Amniotic epithelial cell (primary cell): ENCODE measurements around the gene CROT.

ENCODE experiments used
- DNase-seq: peaks from one replicate; pipeline ENCODE4 v3.0.0-alpha.2; 2010; ENCODE audit warnings: low read depth

Gene CROT

GRCh38 chr7:87414794-87415188 is 69.3 kb downstream of the CROT start:
- DNase-seq = peak; percentile 38

GRCh38 chr7:87416682-87417587 is 71.5 kb downstream of the CROT start:
- DNase-seq = peak; percentile 54

GRCh38 chr7:87420173-87420572 is 74.7 kb downstream of the CROT start:
- no peak for DNase-seq

- no peak for DNase-seq
Observed at GRCh38 chr7:87424075-87424474, 78.6 kb downstream of the CROT start.

- no peak for DNase-seq
Observed at GRCh38 chr7:87426160-87426559, 80.7 kb downstream of the CROT start.

- DNase-seq = no peak
Observed at GRCh38 chr7:87427288-87427687, 81.8 kb downstream of the CROT start.

- DNase-seq = no peak
Observed at GRCh38 chr7:87432536-87432935, 87.1 kb downstream of the CROT start.

GRCh38 chr7:87435546-87435945 is 90.1 kb downstream of the CROT start:
- peak; percentile 4 for DNase-seq

- DNase-seq = no peak
Observed at GRCh38 chr7:87445897-87446296, 100.4 kb downstream of the CROT start.

GRCh38 chr7:87447116-87447635 is 101.7 kb downstream of the CROT start:
- DNase-seq = no peak

GRCh38 chr7:87448388-87448787 is 102.9 kb downstream of the CROT start:
- no peak for DNase-seq
